Activated naive CD8-positive, alpha-beta T cell (primary cell): Measurements from ENCODE around the gene SLC2A4.

Source experiments
- H3K27ac Mint-ChIP-seq: one replicate; pipeline ENCODE4 v1.8.0; 2021; ENCODE audit warnings: mixed read lengths
- H3K27me3 Mint-ChIP-seq: one replicate; pipeline ENCODE4 v1.8.0; 2021; ENCODE audit warnings: mixed read lengths
- H3K36me3 Mint-ChIP-seq: one replicate; pipeline ENCODE4 v1.8.0; 2021; ENCODE audit warnings: mixed read lengths
- H3K4me1 Mint-ChIP-seq: one replicate; pipeline ENCODE4 v1.8.0; 2021; ENCODE audit warnings: low read depth, mixed read lengths
- H3K4me3 Mint-ChIP-seq: one replicate; pipeline ENCODE4 v1.8.0; 2021; ENCODE audit warnings: mild to moderate bottlenecking, mixed read lengths
- H3K9me3 Mint-ChIP-seq: one replicate; pipeline ENCODE4 v1.8.0; 2021; ENCODE audit warnings: low read depth, mixed read lengths

The SLC2A4 gene

DNA sequence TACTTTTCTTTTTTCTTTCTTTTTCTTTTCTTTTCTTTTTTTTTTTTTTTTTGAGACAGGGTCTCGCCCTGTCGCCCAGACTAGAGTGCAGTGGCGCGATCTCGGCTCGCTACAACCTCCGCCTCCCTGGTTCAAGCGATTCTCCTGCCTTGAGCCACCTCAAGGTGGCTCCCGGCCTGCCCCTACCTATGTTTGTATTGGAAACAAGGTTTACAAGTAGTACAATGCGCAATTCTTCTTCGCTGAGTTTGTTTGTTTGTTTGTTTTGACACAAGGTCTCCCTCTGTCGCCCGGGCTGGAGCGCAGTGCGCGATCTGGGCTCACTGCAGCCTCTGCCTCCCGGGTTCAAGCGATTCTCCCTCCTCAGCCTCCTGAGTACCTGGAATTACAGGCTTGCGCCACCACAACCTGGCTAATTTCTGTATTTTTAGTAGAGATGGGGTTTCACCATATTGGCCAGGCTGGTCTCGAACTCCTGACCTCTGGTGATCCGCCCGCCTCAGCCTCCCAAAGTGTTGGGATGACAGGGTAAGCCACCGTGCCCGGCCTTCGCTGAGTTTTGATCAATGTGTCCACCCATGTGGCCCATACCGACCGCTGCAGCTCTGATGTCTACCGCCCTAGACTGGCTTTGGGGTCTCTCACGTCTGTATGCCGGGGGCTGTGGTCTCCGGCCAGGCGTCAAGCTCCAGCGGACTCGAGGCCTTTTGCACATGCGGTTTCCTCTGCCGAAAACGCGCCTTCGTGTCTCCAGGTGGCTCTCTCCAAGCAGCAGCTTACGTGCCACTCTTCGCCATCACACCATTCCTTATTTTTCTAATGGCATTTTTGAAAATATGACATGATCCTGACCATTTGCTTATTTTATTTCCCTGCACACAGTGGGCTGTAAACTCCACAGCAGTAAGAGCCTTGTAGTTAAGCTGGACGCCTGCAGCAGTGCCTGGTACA lies 14.0 kb downstream of the SLC2A4 start:
- H3K4me3 Mint-ChIP-seq, result peak overlapping the region; percentile 85
- no peaks in the 10 kb centered on the region for H3K9me3 Mint-ChIP-seq
- no peaks in the 10 kb centered on the region for H3K36me3 Mint-ChIP-seq
- peaks cover 3% of the 10 kb centered on the region for H3K27me3 Mint-ChIP-seq
- H3K4me1 Mint-ChIP-seq, result peaks cover 23% of the 10 kb centered on the region
- H3K27ac Mint-ChIP-seq, result peak overlapping the region; percentile 50

DNA sequence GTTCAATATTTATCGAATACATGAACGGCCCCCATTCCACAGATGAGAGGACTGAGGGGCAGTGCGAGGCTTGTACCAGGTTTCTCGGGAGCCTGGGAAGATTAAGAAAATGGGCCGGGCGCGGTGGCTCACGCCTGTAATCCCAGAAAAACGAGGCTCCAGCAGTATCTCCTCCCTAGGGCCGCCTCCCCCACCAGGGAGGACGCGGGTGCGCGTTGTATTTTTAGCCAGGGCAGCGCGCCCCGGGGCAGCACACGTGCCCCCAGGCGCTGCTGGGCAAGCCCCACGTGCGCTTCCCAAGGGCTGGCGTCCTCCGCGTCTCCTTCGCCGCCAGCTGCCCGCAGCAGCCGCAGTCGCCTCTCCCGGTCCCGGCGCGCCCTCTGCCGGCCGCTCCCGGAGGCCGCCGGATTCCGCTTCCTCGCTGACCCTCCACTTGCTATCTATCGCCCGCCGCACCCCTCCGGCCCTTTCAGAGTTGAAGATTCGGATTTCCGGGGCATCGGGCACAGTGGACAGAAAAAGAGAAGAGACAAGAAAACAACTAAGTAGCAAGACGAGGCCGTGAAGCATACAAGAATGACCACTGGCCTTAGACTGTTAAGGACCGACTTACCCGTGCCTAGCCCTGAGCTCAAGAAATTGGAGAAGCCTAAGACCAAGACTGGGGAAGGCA lies 14.8 kb downstream of the SLC2A4 start:
- H3K36me3 Mint-ChIP-seq, result no peaks in the 10 kb centered on the region
- no peaks in the 10 kb centered on the region for H3K9me3 Mint-ChIP-seq
- no peak overlapping the region for H3K27ac Mint-ChIP-seq
- no peak overlapping the region for H3K4me3 Mint-ChIP-seq
- peaks cover 3% of the 10 kb centered on the region for H3K27me3 Mint-ChIP-seq
- H3K4me1 Mint-ChIP-seq, result peaks cover 23% of the 10 kb centered on the region

DNA sequence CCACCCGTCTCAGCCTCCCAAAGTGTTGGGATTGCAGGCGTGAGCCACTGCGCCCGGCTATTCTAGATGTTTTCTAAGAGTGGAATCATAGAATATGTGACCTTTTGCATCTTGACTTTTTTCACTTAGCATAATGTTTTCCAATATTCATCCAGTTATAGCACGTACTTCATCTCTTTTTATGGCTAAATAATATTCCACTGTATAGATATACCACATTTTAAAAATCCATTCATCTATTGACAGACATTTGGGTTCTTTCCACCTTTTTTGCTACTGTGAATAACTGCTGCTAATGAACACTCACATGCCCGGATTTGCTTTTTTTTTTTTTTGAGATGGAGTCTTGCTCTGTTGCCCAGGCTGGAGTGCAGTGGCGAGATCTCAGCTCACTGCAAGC lies 22.7 kb downstream of the SLC2A4 start:
- Mint-ChIP-seq H3K4me3 (no peak overlapping the region), H3K27ac (no peak overlapping the region), H3K27me3 (no peaks in the 10 kb centered on the region), H3K4me1 (peaks cover 10% of the 10 kb centered on the region), H3K9me3 (no peaks in the 10 kb centered on the region), H3K36me3 (peaks cover 4% of the 10 kb centered on the region)

DNA sequence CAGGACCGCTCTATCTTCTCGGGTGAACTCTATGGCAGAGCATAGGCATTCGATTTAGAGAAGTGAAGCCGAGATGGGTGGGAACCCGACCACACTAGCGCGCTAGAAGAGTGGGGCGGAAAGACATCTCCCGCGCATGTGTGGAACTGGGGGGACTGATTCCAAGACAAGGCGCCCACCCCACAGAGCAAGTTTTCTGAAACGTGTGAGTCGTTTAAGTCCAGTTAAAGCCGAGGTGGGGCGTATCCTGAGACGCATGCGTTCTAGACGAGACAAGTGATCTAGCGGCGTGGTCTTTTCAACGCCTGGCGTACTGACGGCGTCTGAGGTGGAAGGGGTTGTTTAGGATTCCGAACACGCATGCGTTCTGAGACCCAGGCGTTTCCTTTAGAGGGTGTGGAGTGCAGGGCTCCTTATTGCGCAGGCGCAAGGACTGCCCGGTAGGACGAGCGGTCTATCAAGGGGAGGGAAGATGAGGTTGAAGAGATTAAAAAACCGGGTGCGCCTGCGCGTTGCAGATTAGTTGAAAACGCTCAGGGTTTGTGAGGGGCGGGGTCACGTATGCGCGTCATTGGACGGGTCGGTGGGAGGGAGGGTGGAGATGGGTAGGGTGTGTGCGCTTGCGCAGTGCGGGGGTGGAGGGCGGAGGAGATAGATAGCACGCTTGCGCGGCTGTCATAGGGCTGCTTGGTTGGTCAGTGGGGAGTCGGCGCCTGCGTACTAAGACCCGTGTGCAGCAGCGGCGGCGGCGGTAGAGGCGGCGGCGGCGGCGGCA lies 25.6 kb downstream of the SLC2A4 start, which contains the start of gene EIF5A:
EIF5A (plus strand) TSS at position 718 of the 775 bp plus-strand sequence. CDS start 2,008 bp downstream, outside the sequence.
- Mint-ChIP-seq H3K27me3 (no peaks in the 10 kb centered on the region), H3K27ac (peak within 1 kb of the TSS; percentile 97), H3K36me3 (peaks cover 22% of the 10 kb centered on the region), H3K4me3 (peak within 1 kb of the TSS; percentile 94), H3K9me3 (no peaks in the 10 kb centered on the region), H3K4me1 (peaks cover 33% of the 10 kb centered on the region)

DNA sequence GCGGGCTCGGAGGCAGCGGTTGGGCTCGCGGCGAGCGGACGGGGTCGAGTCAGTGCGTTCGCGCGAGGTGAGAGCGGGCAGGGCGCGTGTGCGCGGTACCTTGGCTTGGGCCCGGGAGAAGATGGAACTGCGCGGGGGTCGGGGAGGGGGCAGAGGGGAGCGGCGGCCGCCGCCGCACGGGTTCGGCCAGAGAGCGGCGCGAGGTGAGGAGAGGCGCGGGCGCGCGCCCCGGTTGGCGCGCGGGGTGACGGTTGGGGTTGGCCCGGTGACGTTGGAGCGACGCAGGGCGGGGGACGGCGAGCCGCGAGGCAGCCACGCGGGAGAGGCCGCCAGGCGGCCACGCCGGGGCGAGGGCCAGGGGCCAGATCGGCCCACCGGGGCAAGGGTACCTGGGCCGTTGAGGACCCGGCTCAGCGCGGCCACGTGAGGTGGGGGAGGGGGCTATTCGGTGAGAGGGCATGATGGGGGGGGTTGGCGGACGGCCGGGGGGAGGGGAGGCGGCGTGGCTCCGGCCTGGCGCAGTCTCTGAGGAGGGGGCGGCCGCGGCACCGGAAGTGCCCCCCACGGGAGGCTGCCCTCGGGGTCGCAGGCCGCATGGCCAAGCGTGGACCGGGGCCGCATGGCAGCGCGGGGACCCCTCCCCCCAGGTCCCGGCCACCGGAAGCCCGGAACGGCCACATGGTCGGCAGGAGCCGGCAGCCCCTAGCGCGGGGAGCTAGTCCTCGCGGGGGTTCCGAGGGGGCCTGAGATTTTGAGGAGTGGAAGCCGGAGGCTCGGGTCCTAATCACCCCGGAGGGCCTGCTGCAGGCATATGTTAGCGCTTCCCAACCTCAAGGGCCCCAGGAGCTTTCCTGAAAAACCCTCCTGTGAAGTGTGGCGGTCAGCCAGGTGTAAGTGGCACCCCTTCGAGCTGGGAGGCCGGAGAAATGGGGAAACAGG lies 26.4 kb downstream of the SLC2A4 start:
- H3K4me3 Mint-ChIP-seq, result peak overlapping the region; percentile 94
- H3K27me3 Mint-ChIP-seq, result no peaks in the 10 kb centered on the region
- peaks cover 41% of the 10 kb centered on the region for H3K4me1 Mint-ChIP-seq
- H3K36me3 Mint-ChIP-seq, result peaks cover 22% of the 10 kb centered on the region
- peak overlapping the region; percentile 97 for H3K27ac Mint-ChIP-seq
- no peaks in the 10 kb centered on the region for H3K9me3 Mint-ChIP-seq

DNA sequence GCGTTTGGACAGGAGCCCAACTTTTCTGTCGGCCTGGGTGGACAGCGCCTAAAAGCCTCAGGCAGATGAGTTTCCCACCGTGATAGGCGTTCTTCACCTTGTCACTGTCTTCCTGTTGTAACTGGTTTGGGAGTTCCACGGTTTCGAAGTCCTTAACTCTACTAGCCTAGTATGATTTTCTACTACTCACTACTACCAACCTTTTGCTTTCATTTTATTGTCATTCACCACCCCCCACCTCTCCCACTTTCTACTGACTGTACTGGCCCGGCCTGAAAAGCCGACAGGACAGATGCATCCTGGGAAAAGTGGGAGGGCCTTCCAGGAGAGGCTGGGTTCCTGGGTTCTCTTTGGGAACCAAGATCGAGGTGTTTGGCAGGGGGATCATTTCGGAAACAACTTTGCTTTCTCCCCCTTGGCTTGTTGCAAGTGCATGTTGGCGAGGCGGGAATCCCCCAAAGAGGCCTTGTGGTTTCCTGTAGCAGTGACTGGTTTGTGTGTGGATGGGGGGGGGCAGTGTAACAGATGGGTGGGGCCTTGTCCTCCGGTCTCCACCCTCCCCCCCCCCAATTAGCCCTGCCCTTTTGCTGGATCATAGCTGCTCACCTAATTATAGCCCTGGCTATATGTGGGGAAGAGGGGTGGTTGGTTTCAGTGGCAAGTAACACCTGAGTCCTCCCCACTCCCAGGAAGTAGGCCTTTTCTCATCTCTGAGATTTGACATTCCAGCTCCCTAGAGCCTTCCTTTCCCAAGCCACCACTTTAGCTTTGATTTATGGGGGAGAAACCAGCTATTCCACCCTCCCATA lies 27.3 kb downstream of the SLC2A4 start:
- Mint-ChIP-seq H3K27ac (peak overlapping the region; percentile 97), H3K4me3 (peak overlapping the region; percentile 94), H3K4me1 (peaks cover 50% of the 10 kb centered on the region), H3K36me3 (peaks cover 23% of the 10 kb centered on the region), H3K27me3 (no peaks in the 10 kb centered on the region), H3K9me3 (no peaks in the 10 kb centered on the region)

DNA sequence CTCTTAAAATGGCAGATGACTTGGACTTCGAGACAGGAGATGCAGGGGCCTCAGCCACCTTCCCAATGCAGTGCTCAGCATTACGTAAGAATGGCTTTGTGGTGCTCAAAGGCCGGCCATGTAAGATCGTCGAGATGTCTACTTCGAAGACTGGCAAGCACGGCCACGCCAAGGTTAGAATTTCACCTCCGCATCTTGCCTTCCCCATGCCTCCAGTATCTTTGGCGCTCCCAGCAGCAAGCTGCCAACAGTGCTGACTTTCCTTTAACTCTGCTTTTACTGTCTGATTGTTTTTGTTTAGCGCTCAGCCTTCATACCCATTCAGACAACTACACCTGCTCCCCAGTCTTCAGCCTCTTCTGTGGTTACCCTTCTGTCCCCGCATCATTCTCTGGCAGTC lies 28.1 kb downstream of the SLC2A4 start:
- Mint-ChIP-seq H3K36me3 (peaks cover 23% of the 10 kb centered on the region), H3K9me3 (no peaks in the 10 kb centered on the region), H3K4me1 (peaks cover 57% of the 10 kb centered on the region), H3K27me3 (no peaks in the 10 kb centered on the region), H3K4me3 (peak overlapping the region; percentile 94), H3K27ac (peak overlapping the region; percentile 97)

DNA sequence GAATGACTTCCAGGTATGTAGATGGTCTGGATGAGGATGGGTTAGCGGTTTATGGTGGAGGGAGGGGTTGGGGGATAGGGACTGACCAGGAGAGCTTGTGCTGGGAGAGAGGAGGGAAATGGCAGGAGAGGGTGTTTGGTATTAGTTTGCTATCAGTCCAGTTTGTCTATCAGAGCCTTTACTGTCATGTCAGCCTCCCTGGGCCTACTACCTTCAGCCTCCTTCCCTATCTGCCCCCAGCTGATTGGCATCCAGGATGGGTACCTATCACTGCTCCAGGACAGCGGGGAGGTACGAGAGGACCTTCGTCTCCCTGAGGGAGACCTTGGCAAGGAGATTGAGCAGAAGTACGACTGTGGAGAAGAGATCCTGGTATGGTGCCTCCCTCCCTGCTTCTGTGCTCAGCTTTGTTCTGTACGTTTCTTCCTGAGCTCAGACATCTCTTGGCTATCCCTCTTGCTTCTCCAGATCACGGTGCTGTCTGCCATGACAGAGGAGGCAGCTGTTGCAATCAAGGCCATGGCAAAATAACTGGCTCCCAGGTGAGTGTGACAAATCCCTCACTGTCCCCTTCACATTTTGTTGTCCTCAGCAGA lies 29.7 kb downstream of the SLC2A4 start:
- Mint-ChIP-seq H3K27me3 (no peaks in the 10 kb centered on the region), H3K9me3 (no peaks in the 10 kb centered on the region), H3K4me1 (peaks cover 58% of the 10 kb centered on the region), H3K27ac (peak overlapping the region; percentile 97), H3K36me3 (peaks cover 23% of the 10 kb centered on the region), H3K4me3 (peak overlapping the region; percentile 94)

DNA sequence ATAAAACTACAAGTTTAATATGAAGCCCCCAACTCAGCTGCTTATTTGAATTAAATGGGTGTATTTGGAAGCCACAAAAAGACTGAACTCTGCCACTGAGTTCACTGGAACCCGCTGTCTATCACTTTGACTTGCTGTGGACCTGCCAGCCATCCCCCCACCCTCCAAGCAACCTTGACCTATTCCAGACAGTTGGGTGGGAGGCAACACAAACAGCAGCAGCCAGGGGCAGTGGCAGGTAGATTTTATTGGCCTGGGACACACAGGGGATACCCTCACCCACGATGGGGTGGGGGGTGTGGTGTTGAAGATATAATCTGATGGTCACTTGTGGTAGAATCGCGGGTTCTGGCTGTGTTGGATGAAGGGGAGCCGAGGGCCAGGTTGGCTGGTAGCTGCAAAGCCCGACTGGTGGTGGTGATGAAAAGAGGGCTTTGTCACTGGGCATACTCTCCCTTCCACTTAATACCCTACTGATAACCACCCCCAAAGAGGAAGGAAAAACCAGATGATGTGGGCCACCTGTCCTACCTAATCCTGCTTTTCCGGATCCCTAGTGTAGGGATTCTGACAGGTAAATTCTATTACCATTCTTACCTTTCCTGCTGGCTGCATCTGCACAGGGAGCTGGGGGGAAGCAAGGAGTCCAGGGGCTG lies 31.0 kb downstream of the SLC2A4 start:
- Mint-ChIP-seq H3K27me3 (no peaks in the 10 kb centered on the region), H3K27ac (peak overlapping the region; percentile 92), H3K4me1 (peaks cover 57% of the 10 kb centered on the region), H3K4me3 (peak overlapping the region; percentile 95), H3K9me3 (no peaks in the 10 kb centered on the region), H3K36me3 (peaks cover 23% of the 10 kb centered on the region)

DNA sequence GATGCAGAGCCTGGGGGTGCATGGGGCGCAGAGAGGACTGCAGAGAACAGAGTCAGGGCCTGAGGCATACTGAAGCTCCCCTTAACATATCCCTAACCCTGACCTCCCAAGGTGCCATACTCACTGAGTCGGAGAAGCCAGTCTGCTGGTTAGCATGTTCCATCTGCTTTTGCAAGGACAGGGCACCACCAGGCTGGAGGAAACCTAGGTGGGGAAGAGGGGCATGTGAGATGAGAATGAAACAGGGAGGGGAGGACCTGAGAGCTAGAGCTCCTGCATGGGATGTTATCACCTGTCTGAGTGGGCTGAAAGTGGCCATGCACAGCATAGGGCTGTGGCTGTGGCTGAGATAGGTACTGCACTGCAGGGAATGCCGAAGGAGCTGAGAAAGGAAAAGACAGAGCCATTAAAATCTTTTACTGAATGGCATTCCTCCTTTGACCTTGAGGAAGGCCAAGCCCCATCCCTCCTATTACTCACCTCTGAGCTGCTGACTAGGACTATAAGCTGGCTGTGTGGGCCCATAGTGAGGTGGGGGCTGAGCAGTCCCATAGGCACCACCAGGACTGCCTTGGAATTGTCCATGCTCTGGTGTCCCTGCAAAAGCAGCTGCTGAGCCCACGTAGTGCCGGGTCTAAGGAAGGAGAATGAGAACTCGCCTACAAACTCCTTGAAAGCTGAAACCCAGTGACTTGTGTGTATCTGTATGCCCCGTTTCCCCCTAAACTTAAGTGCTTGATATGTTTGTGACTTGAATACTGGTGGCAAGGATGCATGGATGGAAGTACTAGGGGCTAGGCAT lies 31.8 kb downstream of the SLC2A4 start:
- Mint-ChIP-seq H3K36me3 (peaks cover 23% of the 10 kb centered on the region), H3K4me1 (peaks cover 57% of the 10 kb centered on the region), H3K27ac (peak overlapping the region; percentile 92), H3K4me3 (peak overlapping the region; percentile 95), H3K9me3 (no peaks in the 10 kb centered on the region), H3K27me3 (no peaks in the 10 kb centered on the region)

DNA sequence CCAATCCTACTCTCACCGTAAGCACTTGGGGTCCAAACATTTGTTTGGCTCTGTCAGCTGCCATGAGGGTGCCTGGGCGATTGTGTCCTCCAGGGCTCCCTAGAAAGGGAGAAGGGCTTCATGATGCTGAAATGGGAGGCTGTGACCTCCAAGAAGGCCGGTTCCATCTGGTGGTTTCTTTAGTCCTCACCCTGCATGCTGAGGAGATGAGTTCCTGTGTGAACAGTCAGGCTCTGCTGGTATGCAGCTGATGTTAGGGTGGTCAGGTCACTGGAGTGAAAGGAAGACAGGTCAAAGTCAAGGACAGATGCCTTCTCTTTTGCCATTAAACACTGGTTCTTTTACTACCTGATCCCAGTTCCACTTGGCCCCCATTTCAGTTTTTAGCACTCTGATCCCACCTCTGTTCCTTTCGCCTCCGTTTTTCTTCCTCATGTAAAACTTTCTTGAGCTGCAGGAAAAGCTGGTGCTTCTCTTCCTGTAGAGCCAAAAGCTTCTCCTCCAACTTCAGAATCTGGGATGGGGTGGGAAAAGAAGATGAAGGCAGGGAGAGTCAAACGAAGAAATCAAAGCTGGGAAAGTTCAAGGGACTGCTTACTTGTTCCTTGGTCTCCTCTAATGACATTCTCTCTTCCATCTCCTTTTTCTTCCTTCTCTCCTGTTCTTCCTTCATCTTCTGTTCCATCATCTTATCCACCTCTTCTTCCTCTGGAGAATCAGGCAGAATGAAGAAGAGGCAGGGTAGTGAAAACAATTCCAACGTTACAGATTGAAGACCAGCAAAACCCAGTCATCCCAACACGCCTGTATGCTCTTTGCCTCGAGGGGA lies 32.6 kb downstream of the SLC2A4 start:
- no peaks in the 10 kb centered on the region for H3K9me3 Mint-ChIP-seq
- H3K36me3 Mint-ChIP-seq, result peaks cover 20% of the 10 kb centered on the region
- H3K27me3 Mint-ChIP-seq, result no peaks in the 10 kb centered on the region
- H3K4me3 Mint-ChIP-seq, result peak overlapping the region; percentile 95
- peaks cover 53% of the 10 kb centered on the region for H3K4me1 Mint-ChIP-seq
- H3K27ac Mint-ChIP-seq, result peak overlapping the region; percentile 92
